HCT116 (cell line): ENCODE data around the gene LIPE. TPM values are rescaled to one million over a fixed set of nuclear protein-coding genes. Genes with fewer than 3 reads are reported as not detected.

Experiments
- ATAC-seq: fragments of 200-7000 bp; cut with Tn5 transposase; 2 replicates; pipeline ENCODE4 v1.9.1; 2020; ENCODE audit warnings: mild to moderate bottlenecking, moderate library complexity
- BruUV-seq: library from RNA; stranded (reverse); fragments of 400-500 nt; replicated peaks from 2 replicates; lab custom pipeline; 2021; lab: Mats Ljungman, UMichigan
- CTCF ChIA-PET: fragments of 300-600 bp; sonication (Branson Sonifier 250); formaldehyde crosslinking; loops from one replicate; lab custom pipeline; 2021; ENCODE audit warnings: antibody characterized with exemption; lab: Charles Lee
- POLR2A ChIA-PET: fragments of 300-600, 350-600 bp; sonication (Branson Sonifier 250); formaldehyde crosslinking; loops from one replicate; lab custom pipeline; 2021; ENCODE audit warnings: antibody characterized with exemption; lab: Charles Lee
- RAD21 ChIA-PET, 2 experiments: fragments of 300-600 bp; sonication (Branson Sonifier 250); formaldehyde crosslinking; loops; one replicate each; lab custom pipeline; 2023; ENCODE audit warnings: low total read pairs in 2 of 2; ENCODE audit not compliant: uncharacterized antibody in 2 of 2, unreplicated experiment in 2 of 2, low non-redundant PET in 1 of 2; lab: Charles Lee
- DNase-seq: peaks from one replicate; pipeline ENCODE4 v3.0.0-alpha.2; 2010; ENCODE audit warnings: low read depth, low spot score
- H2AFZ ChIP-seq: fragments of 200-600 bp; shearing (Covaris generic), sonication (generic); 2 replicates; pipeline ENCODE4 v1.6.1; 2017; ENCODE audit warnings: low read depth, mixed run types, mixed read lengths, antibody characterized with exemption, low read length; ENCODE audit not compliant: poor library complexity, severe bottlenecking
- H3K27ac ChIP-seq: 2 replicates; pipeline ENCODE4 v1.5.1; 2012; ENCODE audit warnings: low read depth, low read length
- H3K27me3 ChIP-seq: fragments of 200-600 bp; sonication (generic); 2 replicates; pipeline ENCODE4 v1.6.1; 2016; ENCODE audit warnings: mixed run types, low read length, mixed read lengths; ENCODE audit not compliant: insufficient read depth
- H3K36me3 ChIP-seq, 2 experiments: fragments of 200-500 bp in 1 of 2; fragments of 200-600 bp in 1 of 2; sonication (Bioruptor generic) in 1 of 2; sonication (generic) in 1 of 2; 2 replicates each; pipeline versions ENCODE4 v1.5.1 to v1.6.1; 2014 to 2016; ENCODE audit warnings: low read length in 2 of 2, inconsistent platforms in 1 of 2, mixed read lengths in 1 of 2, mixed run types in 1 of 2; ENCODE audit not compliant: insufficient read depth in 2 of 2, control insufficient read depth in 1 of 2
- H3K4me1 ChIP-seq, 2 experiments: fragments of 200-600 bp in 1 of 2; sonication (generic) in 1 of 2; 2 replicates each; pipeline versions ENCODE4 v1.5.1 to v1.6.1; 2012 to 2017; ENCODE audit warnings: low read length in 2 of 2, inconsistent platforms in 1 of 2, mild to moderate bottlenecking in 1 of 2, mixed read lengths in 1 of 2, mixed run types in 1 of 2, moderate library complexity in 1 of 2; ENCODE audit not compliant: insufficient read depth in 2 of 2, control insufficient read depth in 1 of 2
- H3K4me2 ChIP-seq: fragments of 200-600 bp; sonication (generic); 2 replicates; pipeline ENCODE4 v1.6.1; 2017; ENCODE audit warnings: mixed run types, low read length, mixed read lengths
- H3K4me3 ChIP-seq, 2 experiments: fragments of 200-600 bp in 1 of 2; sonication (generic) in 1 of 2; replicated peaks in 1 of 2; 2 replicates each; pipeline ENCODE4 v1.5.1; 2011 to 2016; ENCODE audit warnings: low read length in 2 of 2, control low read depth in 1 of 2, low read depth in 1 of 2, mild to moderate bottlenecking in 1 of 2, mixed read lengths in 1 of 2, mixed run types in 1 of 2
- H3K79me2 ChIP-seq: fragments of 200-600 bp; sonication (generic); 2 replicates; pipeline ENCODE4 v1.6.1; 2017; ENCODE audit warnings: mild to moderate bottlenecking, mixed run types, low read length, moderate library complexity, mixed read lengths; ENCODE audit not compliant: insufficient read depth
- H3K9ac ChIP-seq: fragments of 200-600 bp; sonication (generic); 2 replicates; pipeline ENCODE4 v1.6.1; 2016; ENCODE audit warnings: low read length, mixed read lengths
- H3K9me2 ChIP-seq: fragments of 200-600 bp; sonication (generic), shearing (Covaris generic); 2 replicates; pipeline ENCODE4 v1.6.1; 2017; ENCODE audit warnings: mixed run types, mild to moderate bottlenecking, moderate library complexity; ENCODE audit not compliant: insufficient read depth
- H3K9me3 ChIP-seq, 2 experiments: fragments of 200-500 bp in 1 of 2; fragments of 200-600 bp in 1 of 2; sonication (Bioruptor generic) in 1 of 2; sonication (generic) in 1 of 2; 2 replicates each; pipeline ENCODE4 v1.6.1; 2014 to 2017; ENCODE audit warnings: low read length in 2 of 2, mixed read lengths in 2 of 2, inconsistent platforms in 1 of 2, low read depth in 1 of 2, mild to moderate bottlenecking in 1 of 2, mixed run types in 1 of 2, moderate library complexity in 1 of 2; ENCODE audit not compliant: control insufficient read depth in 1 of 2, insufficient read depth in 1 of 2
- H4K20me1 ChIP-seq: fragments of 200-600 bp; sonication (generic), shearing (Covaris generic); 2 replicates; pipeline ENCODE4 v1.6.1; 2017; ENCODE audit warnings: mixed run types, mild to moderate bottlenecking, moderate library complexity; ENCODE audit not compliant: insufficient read depth
- CEBPB ChIP-seq: IDR thresholded peaks from 2 replicates; pipeline ENCODE4 v1.6.1; 2012; ENCODE audit warnings: low read depth
- RAD21 ChIP-seq: IDR thresholded peaks from 2 replicates; pipeline ENCODE4 v1.6.1; 2012; ENCODE audit warnings: low read depth, mild to moderate bottlenecking
- SP1 ChIP-seq: IDR thresholded peaks from 2 replicates; pipeline ENCODE4 v1.6.1; 2012; ENCODE audit warnings: low read depth
- ZFX ChIP-seq: fragments of 450-650 bp; IDR thresholded peaks from 2 replicates; pipeline ENCODE4 v1.6.1; 2017
- ZNF274 ChIP-seq: fragments of 200-500 bp; sonication (Bioruptor generic); IDR thresholded peaks from 2 replicates; pipeline ENCODE4 v1.6.1; 2014; ENCODE audit warnings: mild to moderate bottlenecking, low read depth, low read length, inconsistent platforms
- intact Hi-C: fragments of 100-400 bp; cut with micrococcal nuclease; formaldehyde crosslinking; loops from 2 replicates; pipeline ENCODE4 v1.10.0; 2022
- total RNA-seq: library from RNA; stranded (reverse); gene quantifications from one replicate; pipeline ENCODE4 v1.2.1, GENCODE V29; 2021; ENCODE audit not compliant: unreplicated experiment
- TF ChIP-seq, protein P1 (sequence below): IDR thresholded peaks from 2 replicates; pipeline ENCODE4 v1.6.1; 2012
- TF ChIP-seq, protein P2 (sequence below): IDR thresholded peaks from 2 replicates; pipeline ENCODE4 v1.6.1; 2012

LIPE gene
- total RNA-seq, 1 experiment from 2014 or later = 11.3 TPM

DNA sequence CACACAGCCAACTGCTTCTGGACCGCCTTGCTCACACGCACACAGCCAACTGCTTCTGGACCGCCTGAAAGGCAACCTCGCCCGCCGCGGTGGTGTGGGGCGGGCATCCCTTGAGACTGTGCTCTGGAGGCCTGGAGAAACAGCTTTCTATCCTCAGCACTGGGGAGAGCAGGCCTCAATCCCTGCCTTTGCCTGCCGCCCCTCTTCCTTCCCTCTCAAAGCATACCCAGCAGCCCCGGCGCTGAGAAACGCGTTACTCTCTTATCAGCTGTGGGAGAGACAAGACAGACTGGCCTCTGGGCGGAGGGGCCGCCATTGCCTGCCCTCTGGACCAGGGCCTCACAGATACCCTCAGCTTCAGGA, 2.9 kb downstream of the LIPE start:
- Histone ChIP-seq H2AFZ (no peak overlapping the region), H3K36me3 (no peaks in the 10 kb centered on the region), H3K9me3 (no peaks in the 10 kb centered on the region), H4K20me1 (no peaks in the 10 kb centered on the region), H3K79me2 (no peaks in the 10 kb centered on the region), H3K4me2 (no peak overlapping the region; the same call in 1 of the 2 replicates), H3K9me2 (no peaks in the 10 kb centered on the region), H3K27ac (no peak overlapping the region; the same call in 1 of the 2 replicates), H3K9ac (no peak overlapping the region), H3K4me3 (no peak overlapping the region), H3K4me1 (peaks cover 21 to 45% of the 10 kb centered on the region in 2 experiments; a peak in 3 of 4 replicates), H3K27me3 (no peaks in the 10 kb centered on the region)
- BruUV-seq = no TSS peak
- POLR2A ChIA-PET = interaction anchor here (2.7 kb wide), 1 partner anchor 28 kb away, joined by 10 read pairs; no protein-coding TSS in a partner anchor
- TF ChIP-seq ZFX = 0 out of 2 replicates have a peak, but pooled peaks have one; percentile 17
- TF ChIP-seq, protein P1, sequence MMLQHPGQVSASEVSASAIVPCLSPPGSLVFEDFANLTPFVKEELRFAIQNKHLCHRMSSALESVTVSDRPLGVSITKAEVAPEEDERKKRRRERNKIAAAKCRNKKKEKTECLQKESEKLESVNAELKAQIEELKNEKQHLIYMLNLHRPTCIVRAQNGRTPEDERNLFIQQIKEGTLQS = no peak
- RAD21 ChIA-PET = no interaction called here
- CTCF ChIA-PET = interaction anchor here (1.7 to 2.8 kb wide), 4 partner anchors 10 to 311 kb away, joined by 5 to 22 read pairs (median 12); no protein-coding TSS in a partner anchor
- ATAC-seq (no peak), DNase-seq (no peak)
- intact Hi-C loops = no loop called here

DNA sequence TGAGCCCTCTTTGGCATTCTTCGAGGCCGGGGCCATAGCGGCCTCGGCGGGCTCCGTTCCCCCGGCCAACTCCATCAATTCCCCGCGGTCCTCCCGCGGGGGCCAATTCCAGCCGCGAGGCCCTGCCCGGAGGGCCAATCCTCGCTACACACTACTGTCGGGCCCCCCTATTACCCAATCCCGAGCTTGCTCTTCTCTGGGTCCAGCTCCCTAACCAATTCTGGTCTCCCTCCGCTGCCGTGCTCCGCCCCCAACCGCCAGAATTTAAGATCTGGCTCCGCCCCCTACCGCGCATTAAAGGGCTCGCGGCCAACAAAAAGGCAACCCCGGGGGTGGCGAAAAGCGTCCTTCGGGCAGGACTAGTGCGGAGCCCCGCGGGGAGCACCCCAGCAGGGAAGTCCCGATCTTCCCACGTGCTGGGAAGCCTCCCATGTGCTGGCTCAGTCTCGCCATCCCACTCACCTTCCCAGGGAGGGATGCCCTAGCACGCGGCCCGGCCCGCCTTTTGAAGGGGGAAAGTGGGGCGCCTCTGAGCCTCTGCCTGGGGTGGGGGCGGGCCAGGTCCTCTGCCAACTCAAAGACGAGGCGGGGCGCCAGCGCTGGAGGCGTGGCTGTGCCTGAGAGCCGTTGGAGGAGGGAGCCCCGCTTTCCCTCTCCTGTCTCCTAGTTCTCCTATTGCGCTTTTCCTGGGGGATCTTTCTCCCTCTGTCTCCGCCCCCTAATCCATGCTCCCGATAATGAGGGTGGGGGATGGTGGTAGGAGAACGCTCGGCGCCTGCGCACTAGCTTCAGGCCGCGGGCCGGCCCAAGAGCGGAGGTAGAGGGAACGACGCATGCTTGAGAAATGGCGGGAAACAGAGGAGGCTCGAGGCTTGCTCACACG, 3.5 kb downstream of the LIPE start:
- Histone ChIP-seq H2AFZ (peak overlapping the region; percentile 15), H3K9ac (peak overlapping the region; percentile 69), H3K36me3 (no peaks in the 10 kb centered on the region), H3K4me2 (peak overlapping the region; percentile 89), H3K4me3 (peak overlapping the region; percentile 71 to 73), H4K20me1 (no peaks in the 10 kb centered on the region), H3K9me3 (no peaks in the 10 kb centered on the region), H3K79me2 (no peaks in the 10 kb centered on the region), H3K27ac (peak overlapping the region; percentile 50), H3K4me1 (peaks cover 21 to 45% of the 10 kb centered on the region in 2 experiments; a peak in 3 of 4 replicates), H3K9me2 (no peaks in the 10 kb centered on the region), H3K27me3 (no peaks in the 10 kb centered on the region)
- ChIA-PET CTCF (interaction anchor here (1.0 to 2.8 kb wide), 6 partner anchors 10 to 311 kb away, joined by 4 to 22 read pairs (median 5); no protein-coding TSS in a partner anchor), POLR2A (interaction anchor here (1.0 to 2.7 kb wide), 2 partner anchors 9 to 27 kb away, joined by 5 to 10 read pairs; no protein-coding TSS in a partner anchor), RAD21 (no interaction called here)
- TF ChIP-seq ZFX (peak; percentile 2; the same call in 1 of the 2 replicates), ZNF274 (no peak), RAD21 (no peak), CEBPB (peak; percentile 48; the same call in 1 of the 2 replicates), SP1 (peak; percentile 78)
- TF ChIP-seq, protein P2, sequence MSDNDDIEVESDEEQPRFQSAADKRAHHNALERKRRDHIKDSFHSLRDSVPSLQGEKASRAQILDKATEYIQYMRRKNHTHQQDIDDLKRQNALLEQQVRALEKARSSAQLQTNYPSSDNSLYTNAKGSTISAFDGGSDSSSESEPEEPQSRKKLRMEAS = peak; percentile 65
- no TSS peak for BruUV-seq
- DNase-seq (peak; percentile 84), ATAC-seq (peak; percentile 96)
- intact Hi-C loops = no loop called here
